Measurements from ENCODE around the gene SYCP1. TPM values are rescaled to one million over a fixed set of nuclear protein-coding genes. Genes with fewer than 3 reads are reported as not detected.
"Not testable (repeated sequence)": the region's sequence is repeated elsewhere in the genome, so short reads cannot be mapped to it uniquely, and the experiment has no call there.

SYCP1 gene
- total RNA-seq, 1 donor from 2014 or later, result not detected

GRCh38 chr1:115012434-115012833 is 157.8 kb downstream of the SYCP1 start:
- Mint-ChIP-seq H3K9me3 (ENCODE audit: unreplicated experiment) (no peaks in the 10 kb centered on the region), H3K36me3 (ENCODE audit: low read depth, unreplicated experiment) (no peaks in the 10 kb centered on the region), H3K27me3 (ENCODE audit: unreplicated experiment) (no peaks in the 10 kb centered on the region), H3K4me3 (ENCODE audit: unreplicated experiment) (no peak overlapping the region), H3K4me1 (ENCODE audit: unreplicated experiment) (no peaks in the 10 kb centered on the region), H3K27ac (ENCODE audit: unreplicated experiment) (no peak overlapping the region)
- DNase-seq (ENCODE audit: low spot score), result no peak
- no peak for TF ChIP-seq CTCF (IDR thresholded peaks at IDR 0.05; ENCODE audit: unreplicated experiment)

- H3K9me3 Mint-ChIP-seq (ENCODE audit: unreplicated experiment), result no peaks in the 10 kb centered on the region
- H3K36me3 Mint-ChIP-seq (ENCODE audit: low read depth, unreplicated experiment), result no peaks in the 10 kb centered on the region
- H3K4me3 Mint-ChIP-seq (ENCODE audit: unreplicated experiment), result no peak overlapping the region
- no peak for TF ChIP-seq CTCF (IDR thresholded peaks at IDR 0.05; ENCODE audit: unreplicated experiment)
- no peaks in the 10 kb centered on the region for H3K4me1 Mint-ChIP-seq (ENCODE audit: unreplicated experiment)
- no peak for DNase-seq (ENCODE audit: low spot score)
- H3K27ac Mint-ChIP-seq (ENCODE audit: unreplicated experiment), result no peak overlapping the region
- no peaks in the 10 kb centered on the region for H3K27me3 Mint-ChIP-seq (ENCODE audit: unreplicated experiment)
These were observed 159.1 kb downstream of the SYCP1 start for GRCh38 chr1:115013792-115014191.

GRCh38 chr1:115019549-115019948 is 164.9 kb downstream of the SYCP1 start:
- not testable (repeated sequence) for H3K36me3 Mint-ChIP-seq (ENCODE audit: low read depth, unreplicated experiment); H3K27me3 Mint-ChIP-seq (ENCODE audit: unreplicated experiment); H3K9me3 Mint-ChIP-seq (ENCODE audit: unreplicated experiment); DNase-seq (ENCODE audit: low spot score); H3K4me3 Mint-ChIP-seq (ENCODE audit: unreplicated experiment); H3K4me1 Mint-ChIP-seq (ENCODE audit: unreplicated experiment); H3K27ac Mint-ChIP-seq (ENCODE audit: unreplicated experiment)

- H3K27ac Mint-ChIP-seq (ENCODE audit: unreplicated experiment), result no peak overlapping the region
- no peaks in the 10 kb centered on the region for H3K27me3 Mint-ChIP-seq (ENCODE audit: unreplicated experiment)
- no peaks in the 10 kb centered on the region for H3K9me3 Mint-ChIP-seq (ENCODE audit: unreplicated experiment)
These were observed 166.5 kb downstream of the SYCP1 start for GRCh38 chr1:115021145-115021544.

GRCh38 chr1:115023593-115023992 is 168.9 kb downstream of the SYCP1 start:
- no peak overlapping the region for H3K4me3 Mint-ChIP-seq (ENCODE audit: unreplicated experiment)
- no peaks in the 10 kb centered on the region for H3K9me3 Mint-ChIP-seq (ENCODE audit: unreplicated experiment)
- H3K36me3 Mint-ChIP-seq (ENCODE audit: low read depth, unreplicated experiment), result no peaks in the 10 kb centered on the region
- no peak for DNase-seq (ENCODE audit: low spot score)
- no peak overlapping the region for H3K27ac Mint-ChIP-seq (ENCODE audit: unreplicated experiment)
- no peaks in the 10 kb centered on the region for H3K4me1 Mint-ChIP-seq (ENCODE audit: unreplicated experiment)
- H3K27me3 Mint-ChIP-seq (ENCODE audit: unreplicated experiment), result no peaks in the 10 kb centered on the region
- TF ChIP-seq CTCF (IDR thresholded peaks at IDR 0.05; ENCODE audit: unreplicated experiment), result no peak

More at GRCh38 chr1:115021145-115021544, 166.5 kb downstream of the SYCP1 start:
- Mint-ChIP-seq H3K4me1 (ENCODE audit: unreplicated experiment) (no peaks in the 10 kb centered on the region), H3K36me3 (ENCODE audit: low read depth, unreplicated experiment) (no peaks in the 10 kb centered on the region), H3K4me3 (ENCODE audit: unreplicated experiment) (no peak overlapping the region)
- no peak for DNase-seq (ENCODE audit: low spot score)
- TF ChIP-seq CTCF (IDR thresholded peaks at IDR 0.05; ENCODE audit: unreplicated experiment), result no peak

- no peak within 1 kb of the TSS for H3K4me3 Mint-ChIP-seq (ENCODE audit: unreplicated experiment)
- H3K27ac Mint-ChIP-seq (ENCODE audit: unreplicated experiment), result no peak within 1 kb of the TSS
- H3K27me3 Mint-ChIP-seq (ENCODE audit: unreplicated experiment), result no peaks in the 10 kb centered on the region
- H3K4me1 Mint-ChIP-seq (ENCODE audit: unreplicated experiment), result no peaks in the 10 kb centered on the region
- no peak for TF ChIP-seq CTCF (IDR thresholded peaks at IDR 0.05; ENCODE audit: unreplicated experiment)
- no peaks in the 10 kb centered on the region for H3K36me3 Mint-ChIP-seq (ENCODE audit: low read depth, unreplicated experiment)
- no peaks in the 10 kb centered on the region for H3K9me3 Mint-ChIP-seq (ENCODE audit: unreplicated experiment)
- no peak for DNase-seq (ENCODE audit: low spot score)
These were observed 174.9 kb downstream of the SYCP1 start, which contains the start of gene TSHB for GRCh38 chr1:115029526-115029925. Gene TSHB, plus strand, starts transcription at chr1:115029826. Its CDS starts 3,537 bp downstream, at chr1:115033363.
